GM12875 (cell line): ENCODE results near the gene RNF114.
"Not testable (repeated sequence)": the region's sequence is repeated elsewhere in the genome, so short reads cannot be mapped to it uniquely, and the experiment has no call there.

Experiments used
- H3K4me3 ChIP-seq: one replicate; pipeline ENCODE4 v1.5.1; 2011; ENCODE audit warnings: low read depth, low read length, control low read depth
- TF ChIP-seq, protein P1 (sequence below): IDR thresholded peaks from 2 replicates; pipeline ENCODE4 v1.5.1; 2011; ENCODE audit warnings: low read depth, mild to moderate bottlenecking, control low read depth, inconsistent platforms, low read length, moderate library complexity, borderline replicate concordance; ENCODE audit not compliant: insufficient read depth

The RNF114 gene

DNA sequence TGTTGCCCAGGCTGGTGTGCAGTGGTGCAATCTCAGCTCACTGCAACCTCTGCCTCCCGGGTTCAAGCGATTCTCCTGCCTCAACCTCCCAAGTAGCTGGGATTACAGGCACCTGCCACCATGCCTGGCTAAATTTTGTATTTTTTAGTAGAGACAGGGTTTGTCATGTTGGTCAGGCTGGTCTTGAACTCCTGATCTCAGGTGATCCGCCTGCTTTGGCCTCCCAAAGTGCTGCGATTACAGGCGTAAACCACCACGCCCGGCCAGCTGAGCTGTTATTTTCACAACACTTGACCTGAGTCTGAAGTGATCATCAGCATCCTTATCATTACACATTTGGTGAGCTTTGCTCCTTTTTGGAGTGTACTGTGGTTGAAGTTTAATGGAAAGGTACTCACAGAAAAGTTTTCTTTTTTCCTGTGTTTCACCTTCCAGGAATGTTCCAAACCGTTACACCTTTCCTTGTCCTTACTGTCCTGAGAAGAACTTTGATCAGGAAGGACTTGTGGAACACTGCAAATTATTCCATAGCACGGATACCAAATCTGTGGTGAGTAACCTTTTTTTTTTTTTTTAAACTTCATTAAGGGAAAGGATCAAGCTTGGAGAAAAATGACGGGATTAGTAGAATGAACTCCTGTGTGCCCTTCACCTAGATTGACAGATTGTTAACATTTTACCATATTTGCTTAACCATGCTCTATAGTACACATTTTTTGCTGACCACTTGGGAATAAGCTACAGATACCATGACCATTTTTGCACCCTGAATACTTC is 9.7 kb downstream of the RNF114 start:
- TF ChIP-seq, protein P1, sequence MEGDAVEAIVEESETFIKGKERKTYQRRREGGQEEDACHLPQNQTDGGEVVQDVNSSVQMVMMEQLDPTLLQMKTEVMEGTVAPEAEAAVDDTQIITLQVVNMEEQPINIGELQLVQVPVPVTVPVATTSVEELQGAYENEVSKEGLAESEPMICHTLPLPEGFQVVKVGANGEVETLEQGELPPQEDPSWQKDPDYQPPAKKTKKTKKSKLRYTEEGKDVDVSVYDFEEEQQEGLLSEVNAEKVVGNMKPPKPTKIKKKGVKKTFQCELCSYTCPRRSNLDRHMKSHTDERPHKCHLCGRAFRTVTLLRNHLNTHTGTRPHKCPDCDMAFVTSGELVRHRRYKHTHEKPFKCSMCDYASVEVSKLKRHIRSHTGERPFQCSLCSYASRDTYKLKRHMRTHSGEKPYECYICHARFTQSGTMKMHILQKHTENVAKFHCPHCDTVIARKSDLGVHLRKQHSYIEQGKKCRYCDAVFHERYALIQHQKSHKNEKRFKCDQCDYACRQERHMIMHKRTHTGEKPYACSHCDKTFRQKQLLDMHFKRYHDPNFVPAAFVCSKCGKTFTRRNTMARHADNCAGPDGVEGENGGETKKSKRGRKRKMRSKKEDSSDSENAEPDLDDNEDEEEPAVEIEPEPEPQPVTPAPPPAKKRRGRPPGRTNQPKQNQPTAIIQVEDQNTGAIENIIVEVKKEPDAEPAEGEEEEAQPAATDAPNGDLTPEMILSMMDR: no peak
- H3K4me3 ChIP-seq: no peak overlapping the region

DNA sequence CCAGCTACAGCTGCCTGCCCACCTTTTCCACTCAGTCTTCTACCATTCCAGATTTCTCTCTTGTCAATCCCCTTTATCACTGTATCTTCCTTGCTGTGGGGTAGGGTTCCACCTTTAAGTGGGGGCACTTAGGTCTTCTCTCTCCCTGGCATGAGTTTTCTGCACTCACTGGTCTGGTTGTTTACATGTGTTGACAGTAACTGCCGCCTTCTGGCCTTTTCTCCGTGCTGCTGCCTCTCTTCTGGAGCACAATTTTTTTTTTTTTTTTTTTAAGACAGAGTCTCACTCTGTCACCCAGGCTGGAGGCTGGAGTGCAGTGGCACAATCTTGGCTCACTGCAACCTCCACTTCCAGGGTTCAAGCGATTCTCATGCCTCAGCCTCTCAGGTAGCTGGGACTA is 12.0 kb downstream of the RNF114 start:
- no peak overlapping the region for H3K4me3 ChIP-seq
- TF ChIP-seq, protein P1: no peak

DNA sequence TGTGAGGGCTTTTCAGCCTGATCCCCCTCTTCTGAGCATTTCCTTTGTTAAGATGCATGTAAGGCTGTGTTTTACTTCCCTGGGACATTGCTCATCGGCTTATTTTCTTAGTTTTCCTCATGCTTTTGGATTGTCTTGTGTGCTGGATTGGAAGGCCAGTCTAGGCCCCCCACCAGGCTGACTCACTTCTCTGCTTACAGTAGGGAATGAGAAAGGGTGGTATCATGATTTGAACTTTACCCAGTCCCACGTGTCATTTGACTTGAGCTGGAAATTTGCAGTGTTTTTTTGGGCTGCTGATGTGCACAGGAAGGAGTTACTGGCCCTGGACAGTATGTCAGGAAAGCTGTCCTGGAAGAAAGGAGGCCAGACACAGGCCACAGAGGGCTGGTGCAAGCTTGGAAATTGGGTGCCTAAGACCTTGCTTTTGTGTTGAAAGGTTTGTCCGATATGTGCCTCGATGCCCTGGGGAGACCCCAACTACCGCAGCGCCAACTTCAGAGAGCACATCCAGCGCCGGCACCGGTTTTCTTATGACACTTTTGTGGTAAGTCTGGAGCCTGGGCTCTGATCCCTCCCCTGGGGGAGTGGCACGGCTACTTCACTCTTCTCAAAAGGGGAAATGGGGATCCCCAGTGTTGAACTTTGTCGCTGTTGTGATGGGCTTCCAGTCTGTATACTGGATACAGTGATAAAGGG is 12.8 kb downstream of the RNF114 start:
- TF ChIP-seq, protein P1: no peak
- no peak overlapping the region for H3K4me3 ChIP-seq

DNA sequence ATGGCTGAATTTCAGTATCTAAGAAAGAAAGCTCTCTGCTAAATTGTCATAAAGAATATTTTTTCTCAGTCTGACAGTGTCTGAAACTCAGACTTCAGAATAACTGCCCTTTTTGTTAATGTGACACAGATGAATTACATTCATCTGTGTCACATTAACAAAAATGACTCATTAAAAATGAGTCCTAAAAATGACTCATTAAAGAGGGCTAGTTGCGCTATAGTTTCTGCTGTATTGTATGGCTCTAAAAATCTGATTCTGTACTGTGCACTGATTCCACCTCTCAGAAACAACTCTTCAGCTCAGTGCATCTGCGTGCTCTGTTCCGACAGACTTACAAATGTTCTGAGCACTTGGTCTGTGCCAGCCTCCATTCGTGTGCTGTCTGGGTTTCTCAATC is 15.0 kb downstream of the RNF114 start:
- H3K4me3 ChIP-seq: no peak overlapping the region

DNA sequence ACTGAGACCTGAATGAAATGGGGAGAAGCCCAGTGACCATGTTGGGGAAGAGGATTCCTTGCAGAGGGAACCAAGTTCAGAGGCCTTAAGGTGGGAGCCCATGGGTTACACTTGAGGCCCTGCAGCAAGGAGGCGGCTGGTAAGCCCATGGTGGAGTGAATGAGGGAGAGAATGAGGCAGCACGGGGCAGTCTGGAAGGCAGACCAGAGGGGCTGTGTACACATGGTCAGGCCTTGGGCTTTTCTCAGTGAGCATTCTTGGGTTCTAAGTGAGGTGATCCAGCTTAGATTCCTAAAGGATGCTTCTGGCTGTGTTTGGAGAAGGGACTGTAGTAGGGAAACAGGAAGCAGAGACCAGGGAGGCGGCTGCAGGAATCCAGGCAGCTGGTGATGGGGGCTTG is 19.0 kb downstream of the RNF114 start:
- no peak overlapping the region for H3K4me3 ChIP-seq

More for the DNA sequence above, 15.0 kb downstream of the RNF114 start:
- TF ChIP-seq, protein P1: no peak

DNA sequence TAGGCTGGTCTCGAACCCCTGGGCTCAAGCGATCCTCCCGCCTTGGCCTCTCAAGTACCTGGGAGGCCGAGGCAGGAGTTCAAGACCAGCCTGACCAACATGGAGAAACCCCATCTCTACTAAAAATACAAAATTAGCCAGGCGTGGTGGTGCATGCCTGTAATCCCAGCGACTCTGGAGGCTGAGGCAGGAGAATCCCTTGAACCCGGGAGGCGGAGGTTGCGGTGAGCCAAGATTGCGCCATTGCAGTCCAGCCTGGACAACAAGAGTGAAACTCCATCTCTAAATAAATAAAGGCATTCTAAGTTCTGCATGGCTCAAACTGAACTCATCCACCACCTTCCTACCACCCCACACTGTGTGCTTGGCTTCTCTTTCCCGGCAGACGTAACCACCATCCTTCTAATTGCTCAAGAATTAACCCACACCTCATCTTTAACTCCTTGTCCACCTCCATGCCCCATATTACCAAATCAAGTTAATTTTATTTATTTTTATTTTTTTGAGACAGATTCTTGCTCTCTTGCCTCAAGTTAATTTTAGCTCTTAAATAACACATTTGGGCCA is 19.7 kb downstream of the RNF114 start:
- not testable (repeated sequence) for H3K4me3 ChIP-seq

More for the DNA sequence above, 19.0 kb downstream of the RNF114 start:
- TF ChIP-seq, protein P1: no peak

DNA sequence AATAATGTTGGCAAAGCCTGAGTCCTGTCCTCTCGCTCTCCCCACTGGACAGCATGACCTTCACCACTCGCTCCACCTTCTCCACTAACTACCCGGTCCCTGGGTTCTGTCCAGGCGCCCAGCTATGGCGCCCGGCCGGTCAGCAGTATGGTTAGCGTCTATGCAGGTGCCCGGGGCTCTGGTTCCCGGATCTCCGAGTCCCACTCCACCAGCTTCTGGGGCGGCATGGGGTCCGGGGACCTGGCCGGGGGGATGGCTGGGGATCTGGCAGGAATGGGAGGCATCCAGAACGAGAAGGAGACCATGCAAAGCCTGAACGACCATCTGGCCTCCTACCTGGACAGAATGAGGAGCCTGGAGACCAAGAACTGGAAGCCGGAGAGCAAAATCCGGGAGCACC is 20.5 kb downstream of the RNF114 start:
- TF ChIP-seq, protein P1: no peak
- no peak overlapping the region for H3K4me3 ChIP-seq
